HTR-8/SVneo (cell line): Measurements from ENCODE around the gene PROB1.
"Not testable (repeated sequence)": the region's sequence is repeated elsewhere in the genome, so short reads cannot be mapped to it uniquely, and the experiment has no call there.

Source experiments
- DNase-seq: peaks from one replicate; pipeline ENCODE4 v3.0.0; 2011; ENCODE audit warnings: low spot score, mixed read lengths; ENCODE audit not compliant: insufficient read length
- FAIRE-seq: peaks from 2 replicates; lab custom pipeline; 2011; peaks lifted over from hg19 to GRCh38; lab: Jason Lieb, UNC

PROB1 gene

GRCh38 chr5:139413963-139414362 is 19.1 kb upstream of the PROB1 start:
- FAIRE-seq (no peak), DNase-seq (no peak)

GRCh38 chr5:139413153-139413552 is 18.2 kb upstream of the PROB1 start:
- no peak for FAIRE-seq

GRCh38 chr5:139410993-139411828 is 16.3 kb upstream of the PROB1 start:
- no peak for DNase-seq
- no peak for FAIRE-seq

More at GRCh38 chr5:139413153-139413552, 18.2 kb upstream of the PROB1 start:
- DNase-seq: no peak

- no peak for FAIRE-seq
These were observed 15.5 kb upstream of the PROB1 start for GRCh38 chr5:139410121-139410992.

GRCh38 chr5:139409116-139409515 is 14.2 kb upstream of the PROB1 start:
- DNase-seq, FAIRE-seq: not testable (repeated sequence)

More at GRCh38 chr5:139410121-139410992, 15.5 kb upstream of the PROB1 start:
- DNase-seq: no peak

- DNase-seq: no peak
- no peak for FAIRE-seq
These were observed 13.3 kb upstream of the PROB1 start for GRCh38 chr5:139408191-139408590.

GRCh38 chr5:139407517-139407916 is 12.6 kb upstream of the PROB1 start:
- no peak for DNase-seq

GRCh38 chr5:139406963-139407362 is 12.1 kb upstream of the PROB1 start:
- DNase-seq: no peak
- FAIRE-seq: no peak

More at GRCh38 chr5:139407517-139407916, 12.6 kb upstream of the PROB1 start:
- no peak for FAIRE-seq

GRCh38 chr5:139404484-139404840 is 9.6 kb upstream of the PROB1 start:
- no peak for DNase-seq
- no peak for FAIRE-seq

GRCh38 chr5:139403787-139404483 is 9.0 kb upstream of the PROB1 start, which contains the start of gene SPATA24:
SPATA24 (minus strand) TSS chr5:139404089; CDS start chr5:139404060, 29 bp downstream.
- DNase-seq (peak; percentile 98), FAIRE-seq (peak; percentile 83)

- no peak for DNase-seq
- FAIRE-seq: no peak
These were observed 8.5 kb upstream of the PROB1 start for GRCh38 chr5:139403418-139403786.

GRCh38 chr5:139402561-139403158 is 7.8 kb upstream of the PROB1 start:
- DNase-seq: no peak
- no peak for FAIRE-seq

- DNase-seq: no peak
- FAIRE-seq: no peak
These were observed 6.6 kb upstream of the PROB1 start for GRCh38 chr5:139401546-139401945.

GRCh38 chr5:139399501-139400121 is 4.7 kb upstream of the PROB1 start:
- DNase-seq: no peak
- FAIRE-seq: no peak

GRCh38 chr5:139397921-139398320 is 3.0 kb upstream of the PROB1 start:
- no peak for FAIRE-seq

GRCh38 chr5:139396691-139397090 is 1.8 kb upstream of the PROB1 start:
- FAIRE-seq (no peak), DNase-seq (no peak)

More at GRCh38 chr5:139397921-139398320, 3.0 kb upstream of the PROB1 start:
- no peak for DNase-seq

GRCh38 chr5:139395844-139396640 is 1.1 kb upstream of the PROB1 start:
- FAIRE-seq (no peak), DNase-seq (no peak)

GRCh38 chr5:139394123-139394653 is 716 bp downstream of the PROB1 start:
- FAIRE-seq (no peak), DNase-seq (no peak)
